IMR-90 (cell line): ENCODE results near the gene USP6NL. TPM values are rescaled to one million over a fixed set of nuclear protein-coding genes. Genes with fewer than 3 reads are reported as not detected.

Experiments used
- ATAC-seq: fragments of 200-7000 bp; cut with Tn5 transposase; 2 replicates; pipeline ENCODE4 v1.9.1; 2020; ENCODE audit warnings: low read depth, mild to moderate bottlenecking, moderate library complexity
- BruUV-seq: library from RNA; stranded (reverse); fragments of 400-500 nt; replicated peaks from 2 replicates; lab custom pipeline; 2021; lab: Mats Ljungman, UMichigan
- CTCF ChIA-PET: fragments of 300-600 bp; formaldehyde crosslinking; extraction: SDS; loops from one replicate; lab custom pipeline; 2021; ENCODE audit warnings: antibody characterized with exemption; lab: Yijun Ruan, JAX
- POLR2A ChIA-PET: fragments of 300-600 bp; sonication (Branson Sonifier 250); formaldehyde crosslinking; loops from one replicate; lab custom pipeline; 2022; ENCODE audit warnings: antibody characterized with exemption; ENCODE audit not compliant: unreplicated experiment; lab: Charles Lee
- DNase-seq: peaks from one replicate; pipeline ENCODE4 v3.0.0; 2013
- H2AFZ ChIP-seq: replicated peaks from 2 replicates; pipeline ENCODE3; 2013; ENCODE audit warnings: low read length, mild to moderate bottlenecking; ENCODE audit not compliant: poor library complexity
- H2AK5ac ChIP-seq: 2 replicates; pipeline ENCODE4 v1.6.1; 2013; ENCODE audit warnings: low read depth, low read length, inconsistent platforms
- H2AK9ac ChIP-seq: replicated peaks from 2 replicates; pipeline ENCODE3; 2013; ENCODE audit warnings: mild to moderate bottlenecking, low read depth, low read length, moderate library complexity; ENCODE audit not compliant: poor library complexity
- H2BK120ac ChIP-seq: 2 replicates; pipeline ENCODE4 v1.6.1; 2013; ENCODE audit warnings: low read depth, low read length, inconsistent platforms
- H2BK15ac ChIP-seq: 3 replicates; pipeline ENCODE4 v1.6.1; 2013; ENCODE audit warnings: low read depth, low read length, inconsistent platforms
- H2BK20ac ChIP-seq: 2 replicates; pipeline ENCODE4 v1.6.1; 2013; ENCODE audit warnings: low read depth, mild to moderate bottlenecking, inconsistent platforms, low read length, moderate library complexity
- H2BK5ac ChIP-seq: 2 replicates; pipeline ENCODE4 v1.6.1; 2013; ENCODE audit warnings: mild to moderate bottlenecking, low read depth, low read length, inconsistent platforms; ENCODE audit not compliant: poor library complexity, severe bottlenecking
- H3K14ac ChIP-seq: replicated peaks from 2 replicates; pipeline ENCODE4 v1.6.1; 2013; ENCODE audit warnings: low read depth, low read length, inconsistent platforms
- H3K18ac ChIP-seq: 2 replicates; pipeline ENCODE4 v1.6.1; 2013; ENCODE audit warnings: low read depth, low read length, control low read depth
- H3K23ac ChIP-seq: 2 replicates; pipeline ENCODE4 v1.6.1; 2013; ENCODE audit warnings: low read depth, low read length, inconsistent platforms
- H3K27ac ChIP-seq: 2 replicates; pipeline ENCODE4 v1.5.1; 2013; ENCODE audit warnings: mild to moderate bottlenecking, control low read depth, low read length; ENCODE audit not compliant: insufficient read depth
- H3K27me3 ChIP-seq: 2 replicates; pipeline ENCODE4 v1.6.1; 2013; ENCODE audit warnings: low read length; ENCODE audit not compliant: control insufficient read depth, insufficient read depth
- H3K36me3 ChIP-seq: 2 replicates; pipeline ENCODE4 v1.6.1; 2013; ENCODE audit warnings: low read length, mixed read lengths; ENCODE audit not compliant: control insufficient read depth, insufficient read depth
- H3K4ac ChIP-seq: 2 replicates; pipeline ENCODE4 v1.6.1; 2013; ENCODE audit warnings: low read depth, low read length, inconsistent platforms
- H3K4me1 ChIP-seq: 2 replicates; pipeline ENCODE4 v1.6.1; 2013; ENCODE audit warnings: low read length, mixed read lengths; ENCODE audit not compliant: control insufficient read depth, insufficient read depth
- H3K4me2 ChIP-seq: 2 replicates; pipeline ENCODE4 v1.6.1; 2013; ENCODE audit warnings: low read depth, mild to moderate bottlenecking, control low read depth, low read length, moderate library complexity
- H3K4me3 ChIP-seq: 2 replicates; pipeline ENCODE4 v1.5.1; 2013; ENCODE audit warnings: low read depth, mild to moderate bottlenecking, control low read depth, low read length, moderate library complexity; ENCODE audit not compliant: insufficient read depth
- H3K56ac ChIP-seq: 2 replicates; pipeline ENCODE4 v1.6.1; 2013; ENCODE audit warnings: low read length, inconsistent platforms; ENCODE audit not compliant: insufficient read depth; ENCODE audit errors: extremely low read depth
- H3K79me1 ChIP-seq, 2 experiments: 2 replicates each; pipeline ENCODE4 v1.6.1; 2013; ENCODE audit warnings: low read length in 2 of 2, inconsistent platforms in 1 of 2, low read depth in 1 of 2
- H3K9ac ChIP-seq: 2 replicates; pipeline ENCODE4 v1.6.1; 2013; ENCODE audit warnings: low read depth, low read length, control low read depth
- H3K9me1 ChIP-seq: 2 replicates; pipeline ENCODE4 v1.6.1; 2013; ENCODE audit warnings: low read length, inconsistent platforms; ENCODE audit not compliant: insufficient read depth
- H3K9me3 ChIP-seq: 2 replicates; pipeline ENCODE4 v1.6.1; 2013; ENCODE audit warnings: low read length; ENCODE audit not compliant: control insufficient read depth, insufficient read depth
- H4K20me1 ChIP-seq: 2 replicates; pipeline ENCODE4 v1.6.1; 2013; ENCODE audit warnings: low read length, inconsistent platforms; ENCODE audit not compliant: insufficient read depth
- H4K5ac ChIP-seq: 2 replicates; pipeline ENCODE4 v1.6.1; 2013; ENCODE audit warnings: mild to moderate bottlenecking, low read depth, low read length, control low read depth
- H4K8ac ChIP-seq, 2 experiments: 2 replicates each; pipeline ENCODE4 v1.6.1; 2013; ENCODE audit warnings: low read depth in 2 of 2, low read length in 2 of 2, control low read depth in 1 of 2, inconsistent platforms in 1 of 2
- H4K91ac ChIP-seq: 2 replicates; pipeline ENCODE4 v1.6.1; 2013; ENCODE audit warnings: low read depth, low read length, inconsistent platforms; ENCODE audit not compliant: insufficient read depth
- CEBPB ChIP-seq: IDR thresholded peaks from 2 replicates; pipeline ENCODE4 v1.6.1; 2012; ENCODE audit warnings: low read depth, low read length, improper control_type of control experiment
- CHD1 ChIP-seq: IDR thresholded peaks from 2 replicates; pipeline ENCODE4 v1.6.1; 2012; ENCODE audit warnings: low read depth, low read length, improper control_type of control experiment
- CTCF ChIP-seq: conservative IDR thresholded peaks from 2 replicates; pipeline ENCODE4 v1.5.1; 2012; ENCODE audit warnings: mild to moderate bottlenecking, low read depth, low read length, improper control_type of control experiment
- ELK1 ChIP-seq: fragments of 150-350 bp; IDR thresholded peaks from 2 replicates; pipeline ENCODE4 v1.6.1; 2016; ENCODE audit warnings: low read depth, mild to moderate bottlenecking, low read length, moderate library complexity, borderline replicate concordance
- MAZ ChIP-seq: IDR thresholded peaks from 2 replicates; pipeline ENCODE4 v1.6.1; 2012; ENCODE audit warnings: low read depth, mild to moderate bottlenecking, low read length, improper control_type of control experiment, moderate library complexity, borderline replicate concordance
- RFX5 ChIP-seq: IDR thresholded peaks from 2 replicates; pipeline ENCODE4 v1.8.0; 2012; ENCODE audit warnings: low read depth, mild to moderate bottlenecking, low read length, moderate library complexity
- SMC3 ChIP-seq: fragments of 150-350 bp; IDR thresholded peaks from 2 replicates; pipeline ENCODE4 v1.6.1; 2016; ENCODE audit warnings: low read depth, mild to moderate bottlenecking, antibody characterized with exemption, low read length, moderate library complexity
- USF2 ChIP-seq: fragments of 150-350 bp; IDR thresholded peaks from 2 replicates; pipeline ENCODE4 v1.6.1; 2017; ENCODE audit warnings: mild to moderate bottlenecking, antibody characterized with exemption, low read length, low read depth
- WGBS, 2 experiments: methylation state at CpG; one replicate each; pipeline versions ENCODE4 v1.1.5 to v1.1.7; 2013; ENCODE audit warnings: missing lambda C conversion rate in 2 of 2; ENCODE audit not compliant: insufficient read length in 1 of 2; ENCODE audit errors: extremely low coverage in 2 of 2; 5-methylcytosine and 5-hydroxymethylcytosine counted together
- dilution Hi-C: fragments of 300-500 bp; cut with HindIII; formaldehyde crosslinking; loops from one replicate; pipeline ENCODE4 v1.14.3; 2018; ENCODE audit warnings: low sequenced_read_pairs; ENCODE audit not compliant: unreplicated experiment
- in situ Hi-C: fragments of 300-500 bp; cut with MboI; formaldehyde crosslinking; loops from 3 replicates; pipeline ENCODE4 v1.14.3; 2019; ENCODE audit warnings: low sequenced_read_pairs, inconsistent platforms, mixed read lengths
- intact Hi-C: fragments of 100-400 bp; cut with micrococcal nuclease; formaldehyde crosslinking; loops from 2 replicates; pipeline ENCODE4 v1.10.0; 2022
- polyA plus RNA-seq, 3 experiments: library from polyadenylated mRNA; depleted of rRNA; stranded (reverse); fragments of >200 nt; gene quantifications; 2 replicates each; pipeline ENCODE4 v1.2.3, GENCODE V29; 2012; ENCODE audit warnings: low replicate concordance in 1 of 3
- total RNA-seq: library from RNA; depleted of rRNA; stranded (reverse); fragments of >200 nt; gene quantifications from 2 replicates; pipeline ENCODE4 v1.2.3, GENCODE V29; 2012

USP6NL gene
- total and polyA plus RNA-seq, 2 of the 4 experiments (the other 2 are of a cell fraction): 7.8 to 9.1 TPM

GRCh38 chr10:11563936-11564335 lies 47.5 kb downstream of the USP6NL start:
- H3K9ac ChIP-seq: no peak overlapping the region
- H4K91ac ChIP-seq: no peak overlapping the region
- H4K5ac ChIP-seq: no peak overlapping the region
- no peak overlapping the region for H2BK5ac ChIP-seq
- DNase-seq: no peak
- no CpG with 5 or more reads among the region's 2 CpGs for WGBS, 2 experiments
- no peak overlapping the region for H2AK9ac ChIP-seq
- H4K20me1 ChIP-seq: no peaks in the 10 kb centered on the region
- H3K18ac ChIP-seq: no peak overlapping the region
- no peaks in the 10 kb centered on the region for H3K27me3 ChIP-seq
- H3K23ac ChIP-seq: no peak overlapping the region
- no peak overlapping the region for H2BK20ac ChIP-seq
- H3K56ac ChIP-seq: no peak overlapping the region
- no peak overlapping the region for H3K14ac ChIP-seq
- H3K79me1 ChIP-seq: peaks cover 24 to 44% of the 10 kb centered on the region in 2 experiments
- ChIA-PET CTCF (no interaction called here), POLR2A (no interaction called here)
- no peaks in the 10 kb centered on the region for H3K4me1 ChIP-seq
- no peak overlapping the region for H2AK5ac ChIP-seq
- TF ChIP-seq MAZ (no peak), ELK1 (no peak), CHD1 (no peak), CEBPB (no peak), USF2 (no peak), SMC3 (no peak), CTCF (no peak), RFX5 (no peak)
- H4K8ac ChIP-seq: no peak overlapping the region
- no peaks in the 10 kb centered on the region for H3K36me3 ChIP-seq
- ATAC-seq: no peak
- no peaks in the 10 kb centered on the region; the same call in 1 of the 2 replicates for H3K9me1 ChIP-seq
- no peak overlapping the region for H3K27ac ChIP-seq
- H3K4me2 ChIP-seq: no peak overlapping the region
- intact Hi-C loops: no loop called here
- no peak overlapping the region for H3K4me3 ChIP-seq
- H2BK15ac ChIP-seq: no peak overlapping the region
- no peak overlapping the region for H2BK120ac ChIP-seq
- no peak overlapping the region for H3K4ac ChIP-seq
- no TSS peak for BruUV-seq
- dilution Hi-C loops: no loop called here
- in situ Hi-C loops: no loop called here
- no peak overlapping the region for H2AFZ ChIP-seq
- no peaks in the 10 kb centered on the region for H3K9me3 ChIP-seq
